Measurements from ENCODE around the gene ETV1.

Gene ETV1

DNA sequence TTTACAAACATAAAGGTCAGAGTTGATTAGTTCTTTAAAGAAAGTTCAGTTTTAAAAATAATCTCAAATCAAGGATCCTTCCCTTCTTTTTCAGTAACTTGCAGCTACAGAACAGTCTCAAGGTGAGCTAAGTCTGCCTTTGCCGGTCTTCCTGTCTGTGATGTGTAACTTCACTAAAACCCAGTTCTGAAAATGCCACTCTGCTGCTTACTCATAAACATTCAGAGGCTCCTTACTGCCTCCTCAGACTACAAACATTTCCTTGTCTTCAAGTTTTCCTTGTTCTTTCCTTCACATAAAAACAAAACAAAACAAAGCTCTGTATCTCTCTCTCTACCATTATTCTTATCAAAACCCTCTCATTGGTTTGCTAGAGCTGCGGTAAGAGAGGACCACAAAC is 128.7 kb downstream of the ETV1 start:
- no peak overlapping the region for H3K4me3 Mint-ChIP-seq
- ATAC-seq (ENCODE audit: low read depth) (no peak), DNase-seq (ENCODE audit: low spot score in 2 of 2) (no peak)
- H3K36me3 Mint-ChIP-seq = no peaks in the 10 kb centered on the region
- no peak overlapping the region for H3K27ac Mint-ChIP-seq
- H3K4me1 Mint-ChIP-seq = no peaks in the 10 kb centered on the region
- no peaks in the 10 kb centered on the region for H3K27me3 Mint-ChIP-seq
- H3K9me3 Mint-ChIP-seq = no peaks in the 10 kb centered on the region

DNA sequence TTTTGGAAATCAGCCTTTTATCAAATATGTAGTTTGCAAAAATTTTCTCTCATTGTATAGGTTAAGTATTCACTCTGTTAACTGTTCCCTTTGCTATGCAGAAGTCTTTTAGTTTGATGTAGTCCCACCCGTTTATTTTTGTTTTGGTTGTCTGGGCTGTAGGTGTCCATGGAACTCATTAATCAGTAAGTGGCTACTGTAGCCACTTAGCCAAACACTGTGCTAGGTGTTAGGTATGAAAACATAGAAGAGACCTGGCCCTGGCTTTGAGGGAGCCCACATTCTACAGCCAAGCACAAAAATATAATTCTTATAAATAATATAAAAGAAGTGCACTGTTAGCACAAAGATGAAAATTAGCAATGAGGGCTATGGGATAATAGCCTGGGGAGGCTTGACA is 133.5 kb downstream of the ETV1 start:
- no peaks in the 10 kb centered on the region for H3K36me3 Mint-ChIP-seq
- no peak overlapping the region for H3K4me3 Mint-ChIP-seq
- DNase-seq (ENCODE audit: low spot score in 2 of 2) (no peak), ATAC-seq (ENCODE audit: low read depth) (no peak)
- no peaks in the 10 kb centered on the region for H3K27me3 Mint-ChIP-seq
- no peaks in the 10 kb centered on the region for H3K9me3 Mint-ChIP-seq
- no peak overlapping the region for H3K27ac Mint-ChIP-seq
- H3K4me1 Mint-ChIP-seq = no peaks in the 10 kb centered on the region

DNA sequence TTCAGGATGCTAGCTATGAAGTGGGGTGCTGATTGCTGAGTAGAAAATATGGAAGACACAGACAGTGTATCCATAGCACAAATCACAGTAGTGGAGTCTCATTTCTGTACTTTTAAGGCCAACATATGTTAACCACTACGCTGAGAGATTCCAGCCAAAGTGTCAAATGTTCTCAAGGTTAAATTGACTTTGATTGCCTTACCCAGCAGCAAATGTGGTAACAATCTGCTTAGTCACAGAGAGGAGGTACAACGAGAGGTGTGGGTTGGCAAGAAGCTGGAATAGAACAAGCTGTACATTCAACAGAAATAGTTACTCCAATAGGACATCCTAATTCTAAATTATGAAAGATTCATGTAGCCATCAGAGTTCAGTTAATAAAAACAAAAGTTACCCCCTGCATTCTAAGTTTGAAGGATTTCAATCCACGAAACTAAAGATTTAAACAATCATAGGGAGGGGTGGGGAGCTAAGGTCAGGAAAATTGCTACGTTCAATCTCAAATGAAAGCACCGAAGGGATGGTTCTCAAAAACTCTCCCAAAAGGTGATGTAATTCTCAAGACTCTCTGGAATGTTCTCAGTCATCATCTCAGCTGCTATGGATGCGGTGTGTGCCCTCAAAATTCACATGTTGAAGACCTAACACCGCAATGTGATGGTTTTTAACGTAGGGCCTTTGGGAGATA is 137.0 kb downstream of the ETV1 start:
- no peaks in the 10 kb centered on the region for H3K27me3 Mint-ChIP-seq
- H3K27ac Mint-ChIP-seq = no peak overlapping the region
- ATAC-seq (ENCODE audit: low read depth) (no peak), DNase-seq (ENCODE audit: low spot score in 2 of 2) (no peak)
- peaks cover 2% of the 10 kb centered on the region for H3K9me3 Mint-ChIP-seq
- no peak overlapping the region for H3K4me3 Mint-ChIP-seq
- H3K4me1 Mint-ChIP-seq = no peaks in the 10 kb centered on the region
- H3K36me3 Mint-ChIP-seq = no peaks in the 10 kb centered on the region

DNA sequence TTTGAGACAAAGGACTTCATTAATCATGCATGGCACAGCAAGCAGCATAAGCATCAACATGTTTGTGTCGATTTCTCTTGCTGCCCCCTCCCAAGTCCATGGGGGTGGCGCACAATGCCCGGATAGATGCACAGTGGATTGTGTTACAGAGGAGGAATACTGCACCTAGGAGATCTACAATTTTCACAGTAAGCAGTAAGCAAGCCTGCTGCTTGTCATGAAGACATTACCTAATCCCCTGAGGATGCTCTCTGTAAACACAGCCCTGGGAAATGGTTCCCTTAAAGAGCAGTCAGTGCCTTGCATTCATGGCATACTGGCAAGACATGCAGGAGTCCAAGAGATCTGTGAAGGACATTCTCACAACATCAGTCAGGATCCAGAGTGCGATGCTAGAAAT is 137.7 kb downstream of the ETV1 start:
- ATAC-seq (ENCODE audit: low read depth) = no peak
- Mint-ChIP-seq H3K4me3 (no peak overlapping the region), H3K4me1 (no peaks in the 10 kb centered on the region), H3K9me3 (peaks cover 2% of the 10 kb centered on the region), H3K27ac (no peak overlapping the region), H3K36me3 (no peaks in the 10 kb centered on the region), H3K27me3 (no peaks in the 10 kb centered on the region)
- no peak for DNase-seq (ENCODE audit: low spot score in 2 of 2)

DNA sequence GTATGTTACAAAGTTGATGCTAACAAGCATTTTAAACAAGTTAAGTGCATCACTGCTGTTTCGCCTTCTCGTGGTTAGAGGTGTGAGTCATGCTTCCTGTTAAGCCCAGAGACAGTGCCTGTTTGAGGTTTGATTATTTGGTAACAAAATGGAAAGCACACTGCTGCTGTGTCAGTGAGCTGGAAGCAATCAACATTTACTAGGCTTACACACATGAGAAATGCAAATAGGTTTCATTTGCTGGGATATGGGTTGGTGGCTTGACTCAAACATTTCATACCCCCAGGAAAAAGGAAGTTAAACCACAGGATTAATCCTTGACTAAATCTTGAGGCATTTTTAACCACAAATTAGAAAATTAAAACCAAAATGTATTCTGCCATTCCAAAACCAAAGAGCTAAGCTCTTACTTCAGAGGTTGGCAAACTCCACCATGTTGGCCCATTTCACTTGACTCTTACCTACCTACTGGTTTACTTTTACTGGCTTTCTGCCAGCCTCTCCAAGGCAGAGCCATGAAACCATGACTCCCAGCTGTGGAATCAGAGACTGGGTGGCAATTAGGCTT is 139.2 kb downstream of the ETV1 start:
- Mint-ChIP-seq H3K27me3 (no peaks in the 10 kb centered on the region), H3K4me1 (no peaks in the 10 kb centered on the region), H3K9me3 (peaks cover 2% of the 10 kb centered on the region), H3K27ac (no peak overlapping the region), H3K36me3 (no peaks in the 10 kb centered on the region), H3K4me3 (no peak overlapping the region)
- DNase-seq (ENCODE audit: low spot score in 2 of 2) (no peak), ATAC-seq (ENCODE audit: low read depth) (peak; percentile 29)

DNA sequence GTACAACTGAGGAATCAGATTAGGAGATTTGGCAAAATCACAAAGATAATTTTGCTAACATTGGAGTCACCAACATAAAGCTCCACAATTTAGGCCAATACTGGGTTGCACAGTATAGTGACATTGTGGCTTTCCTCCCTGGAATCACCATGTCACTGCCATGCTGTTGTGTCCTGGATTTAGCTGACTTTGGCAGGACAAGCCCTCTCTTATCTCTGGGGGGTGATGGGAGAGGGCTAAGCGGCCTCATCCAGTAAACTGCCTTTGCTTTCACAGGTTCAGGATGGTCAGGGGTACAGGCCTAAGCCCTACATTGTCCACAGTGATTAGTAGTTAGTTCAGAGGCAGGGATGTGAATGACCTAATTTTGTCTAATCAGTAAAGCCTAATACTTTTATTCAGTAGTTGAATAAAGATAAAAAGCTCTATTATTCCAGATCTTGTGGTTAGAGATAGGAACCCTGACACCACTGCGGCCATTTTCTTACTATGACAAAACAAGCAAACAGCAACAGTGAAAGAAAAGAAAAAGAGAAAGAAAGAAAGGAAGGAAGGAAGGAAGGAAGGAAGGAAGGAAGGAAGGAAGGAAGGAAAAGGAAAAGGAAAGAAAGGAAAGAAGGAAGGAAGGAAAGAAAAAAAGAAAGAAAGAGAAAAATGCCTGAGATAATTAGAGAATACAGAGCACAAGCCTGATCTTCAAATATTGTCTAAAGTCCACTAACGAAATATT is 140.1 kb downstream of the ETV1 start:
- DNase-seq (ENCODE audit: low spot score in 2 of 2) = no peak
- H3K27ac Mint-ChIP-seq = no peak overlapping the region
- H3K4me3 Mint-ChIP-seq = no peak overlapping the region
- peaks cover 2% of the 10 kb centered on the region for H3K9me3 Mint-ChIP-seq
- H3K4me1 Mint-ChIP-seq = no peaks in the 10 kb centered on the region
- H3K36me3 Mint-ChIP-seq = no peaks in the 10 kb centered on the region
- no peaks in the 10 kb centered on the region for H3K27me3 Mint-ChIP-seq
- ATAC-seq (ENCODE audit: low read depth) = no peak

DNA sequence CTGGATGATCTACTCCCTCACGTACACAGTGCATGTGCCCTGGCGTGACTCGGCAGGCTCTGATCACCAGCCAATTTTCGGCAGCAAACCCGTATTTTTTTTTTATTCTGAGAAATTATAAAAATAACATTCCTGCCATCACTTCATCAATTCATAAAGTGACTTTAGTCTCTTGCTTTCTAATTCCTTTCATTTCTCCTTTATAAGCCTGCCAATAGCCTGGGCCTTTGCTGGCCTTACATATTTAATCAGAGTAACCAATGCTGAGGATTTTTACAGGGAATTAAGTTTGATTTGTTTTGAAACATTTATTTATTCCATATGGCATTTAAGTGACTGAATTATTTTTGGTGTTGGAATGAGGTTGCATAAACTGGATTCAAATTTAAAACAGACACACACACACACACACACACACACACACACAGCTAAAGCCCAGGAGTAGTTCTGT is 140.8 kb downstream of the ETV1 start:
- Mint-ChIP-seq H3K4me1 (no peaks in the 10 kb centered on the region), H3K27ac (no peak overlapping the region), H3K9me3 (peaks cover 2% of the 10 kb centered on the region), H3K27me3 (no peaks in the 10 kb centered on the region), H3K4me3 (no peak overlapping the region), H3K36me3 (no peaks in the 10 kb centered on the region)
- no peak for DNase-seq (ENCODE audit: low spot score in 2 of 2)
- no peak for ATAC-seq (ENCODE audit: low read depth)

DNA sequence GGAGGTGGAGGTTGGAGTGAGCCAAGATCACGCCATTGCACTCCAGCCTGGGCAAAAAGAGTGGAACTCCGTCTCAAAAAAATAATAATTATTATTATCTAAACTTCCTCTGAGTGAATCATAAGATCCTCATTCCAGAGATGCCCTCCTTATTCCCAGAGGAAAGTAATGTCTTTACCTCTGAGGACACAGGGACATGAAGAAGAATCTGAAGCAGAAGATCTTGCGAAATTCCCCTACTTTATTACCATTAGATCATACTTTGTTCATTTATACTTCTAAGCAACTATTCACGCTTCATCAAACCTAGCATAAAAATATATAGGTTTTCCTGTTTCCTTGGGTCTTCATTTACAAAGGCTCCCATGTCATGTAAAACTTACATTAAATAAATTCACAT is 143.1 kb downstream of the ETV1 start:
- H3K4me3 Mint-ChIP-seq = no peak overlapping the region
- ATAC-seq (ENCODE audit: low read depth) (no peak), DNase-seq (ENCODE audit: low spot score in 2 of 2) (no peak)
- no peaks in the 10 kb centered on the region for H3K4me1 Mint-ChIP-seq
- no peak overlapping the region for H3K27ac Mint-ChIP-seq
- no peaks in the 10 kb centered on the region for H3K36me3 Mint-ChIP-seq
- no peaks in the 10 kb centered on the region for H3K27me3 Mint-ChIP-seq
- peaks cover 2% of the 10 kb centered on the region for H3K9me3 Mint-ChIP-seq

GRCh38 chr7:13845601-13846000 is 143.9 kb downstream of the ETV1 start:
- H3K27ac Mint-ChIP-seq = no peak overlapping the region

DNA sequence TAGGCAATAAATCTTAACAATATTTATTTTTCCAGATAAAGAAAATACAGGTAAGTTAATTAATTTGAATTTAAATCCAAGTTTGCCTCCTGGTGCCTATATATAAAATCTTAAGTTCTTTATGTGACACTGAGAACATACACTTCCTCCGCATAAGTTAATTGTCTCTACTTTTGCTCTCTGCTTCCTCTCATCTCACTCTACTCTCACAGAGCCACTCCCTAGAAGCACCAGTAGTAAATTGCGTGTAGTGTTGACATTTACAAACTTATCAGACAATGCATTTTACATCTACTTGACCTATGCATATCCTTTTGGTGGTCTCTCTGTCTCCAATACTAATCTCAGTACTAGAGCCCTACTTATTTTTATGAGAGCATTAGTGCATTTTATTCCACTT is 144.5 kb downstream of the ETV1 start:
- peaks cover 2% of the 10 kb centered on the region for H3K9me3 Mint-ChIP-seq
- DNase-seq (ENCODE audit: low spot score in 2 of 2) (no peak), ATAC-seq (ENCODE audit: low read depth) (no peak)
- H3K36me3 Mint-ChIP-seq = no peaks in the 10 kb centered on the region
- H3K27me3 Mint-ChIP-seq = no peaks in the 10 kb centered on the region
- H3K27ac Mint-ChIP-seq = no peak overlapping the region
- H3K4me3 Mint-ChIP-seq = no peak overlapping the region
- H3K4me1 Mint-ChIP-seq = no peaks in the 10 kb centered on the region

More at GRCh38 chr7:13845601-13846000, 143.9 kb downstream of the ETV1 start:
- H3K36me3 Mint-ChIP-seq = no peaks in the 10 kb centered on the region
- H3K9me3 Mint-ChIP-seq = peaks cover 2% of the 10 kb centered on the region
- DNase-seq (ENCODE audit: low spot score in 2 of 2) = no peak
- no peak overlapping the region for H3K4me3 Mint-ChIP-seq
- H3K27me3 Mint-ChIP-seq = no peaks in the 10 kb centered on the region
- no peak for ATAC-seq (ENCODE audit: low read depth)
- no peaks in the 10 kb centered on the region for H3K4me1 Mint-ChIP-seq

DNA sequence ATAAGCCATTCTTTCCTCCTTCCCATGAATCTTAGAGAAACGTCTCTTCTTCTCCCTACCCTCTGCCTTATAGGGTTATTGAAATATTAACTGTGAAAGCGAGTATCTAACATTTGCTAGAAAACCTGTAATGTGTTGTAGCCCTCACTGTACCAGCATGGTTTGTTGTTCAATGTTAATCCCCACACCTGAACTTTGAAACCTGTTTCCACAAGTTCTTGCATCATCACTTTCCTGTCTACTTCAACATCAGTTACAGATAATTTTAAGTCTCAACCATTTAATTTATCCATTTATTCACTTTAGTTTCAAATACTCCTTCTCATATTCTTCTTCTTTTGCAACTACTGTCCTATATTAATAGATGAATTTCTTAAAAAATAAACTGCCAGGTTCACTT is 148.2 kb downstream of the ETV1 start:
- DNase-seq (ENCODE audit: low spot score in 2 of 2) = no peak
- Mint-ChIP-seq H3K36me3 (no peaks in the 10 kb centered on the region), H3K9me3 (no peaks in the 10 kb centered on the region), H3K27ac (no peak overlapping the region), H3K4me3 (no peak overlapping the region), H3K4me1 (no peaks in the 10 kb centered on the region), H3K27me3 (no peaks in the 10 kb centered on the region)
- ATAC-seq (ENCODE audit: low read depth) = no peak

All from memory B cell (primary cell).